Measurements from ENCODE around the gene RHOJ. TPM values are rescaled to one million over a fixed set of nuclear protein-coding genes. Genes with fewer than 3 reads are reported as not detected.

Gene RHOJ
- total and polyA plus RNA-seq, 9 of the 15 experiments (the other 6 are each of a cell fraction or from before 2014, with no cell fraction given), result not detected

DNA sequence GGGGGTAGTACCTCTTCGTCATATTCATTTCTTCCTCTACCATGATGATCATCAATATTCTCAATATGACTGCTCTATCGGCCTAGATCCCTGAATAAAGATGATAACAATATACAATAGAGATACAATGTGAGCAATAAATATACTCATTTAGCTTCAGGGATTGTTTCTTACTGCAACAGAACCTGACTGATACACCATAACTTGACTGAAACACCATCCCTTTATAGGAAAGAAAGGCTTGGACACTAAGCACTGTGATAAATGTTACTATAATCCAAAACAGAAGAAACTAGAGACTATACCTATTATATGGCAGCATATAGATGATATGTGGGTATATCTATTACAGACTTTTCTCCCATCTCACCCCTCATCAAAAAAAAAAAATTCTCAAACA is 1.2 kb upstream of the RHOJ start:
- FAIRE-seq (no peak), DNase-seq (ENCODE audit: extremely low read depth in 1 of 4, low spot score in 3 of 4) (no peak), ATAC-seq (no peak)
- H3K4me3 ChIP-seq, result no peak overlapping the region
- TF ChIP-seq ZNF212 (CRISPR knock-in tag; IDR thresholded peaks at IDR 0.05) (no peak), HDAC8 (tag; IDR thresholded peaks at IDR 0.05) (no peak), IRF2 (CRISPR knock-in tag; IDR thresholded peaks at IDR 0.05) (no peak), ZFPM2 (CRISPR knock-in tag; IDR thresholded peaks at IDR 0.05) (no peak), HDAC2 (IDR thresholded peaks at IDR 0.05) (no peak), DPF2 (IDR thresholded peaks at IDR 0.05) (no peak)
- TF ChIP-seq, protein P1, sequence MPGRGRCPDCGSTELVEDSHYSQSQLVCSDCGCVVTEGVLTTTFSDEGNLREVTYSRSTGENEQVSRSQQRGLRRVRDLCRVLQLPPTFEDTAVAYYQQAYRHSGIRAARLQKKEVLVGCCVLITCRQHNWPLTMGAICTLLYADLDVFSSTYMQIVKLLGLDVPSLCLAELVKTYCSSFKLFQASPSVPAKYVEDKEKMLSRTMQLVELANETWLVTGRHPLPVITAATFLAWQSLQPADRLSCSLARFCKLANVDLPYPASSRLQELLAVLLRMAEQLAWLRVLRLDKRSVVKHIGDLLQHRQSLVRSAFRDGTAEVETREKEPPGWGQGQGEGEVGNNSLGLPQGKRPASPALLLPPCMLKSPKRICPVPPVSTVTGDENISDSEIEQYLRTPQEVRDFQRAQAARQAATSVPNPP (IDR thresholded peaks at IDR 0.05; ENCODE audit: borderline replicate concordance, insufficient read depth, insufficient read length), result no peak
- TF ChIP-seq, protein P2, sequence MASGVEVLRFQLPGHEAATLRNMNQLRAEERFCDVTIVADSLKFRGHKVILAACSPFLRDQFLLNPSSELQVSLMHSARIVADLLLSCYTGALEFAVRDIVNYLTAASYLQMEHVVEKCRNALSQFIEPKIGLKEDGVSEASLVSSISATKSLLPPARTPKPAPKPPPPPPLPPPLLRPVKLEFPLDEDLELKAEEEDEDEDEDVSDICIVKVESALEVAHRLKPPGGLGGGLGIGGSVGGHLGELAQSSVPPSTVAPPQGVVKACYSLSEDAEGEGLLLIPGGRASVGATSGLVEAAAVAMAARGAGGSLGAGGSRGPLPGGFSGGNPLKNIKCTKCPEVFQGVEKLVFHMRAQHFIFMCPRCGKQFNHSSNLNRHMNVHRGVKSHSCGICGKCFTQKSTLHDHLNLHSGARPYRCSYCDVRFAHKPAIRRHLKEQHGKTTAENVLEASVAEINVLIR (CRISPR knock-in tag; IDR thresholded peaks at IDR 0.05), result no peak
- H4K20me1 ChIP-seq (replicated peaks; ENCODE audit: control insufficient read depth, insufficient read depth, low read length), result no peaks in the 10 kb centered on the region
- H3K27ac ChIP-seq (ENCODE audit: extremely low read depth, low read depth, low read length), result no peak overlapping the region
- in situ Hi-C loops (cut with MboI), result no loop called here
- no peaks in the 10 kb centered on the region for H3K27me3 ChIP-seq (ENCODE audit: control insufficient read depth in 2 of 2, insufficient read depth in 2 of 2, low read length in 2 of 2)
- H3K4me1 ChIP-seq (replicated peaks in 1 of 2; ENCODE audit: control insufficient read depth in 2 of 2, insufficient read depth in 2 of 2, low read length in 2 of 2), result no peaks in the 10 kb centered on the region
- intact Hi-C loops (cut with micrococcal nuclease), result no loop called here
- no peak overlapping the region for H2AFZ ChIP-seq (ENCODE audit: low read depth, low read length)
- H3K36me3 ChIP-seq (ENCODE audit: control insufficient read depth, insufficient read depth, low read length), result no peaks in the 10 kb centered on the region
- no peaks in the 10 kb centered on the region for H3K9me1 ChIP-seq (ENCODE audit: control insufficient read depth, insufficient read depth, low read length)
- no peaks in the 10 kb centered on the region for H3K9me3 ChIP-seq (replicated peaks; ENCODE audit: control insufficient read depth, insufficient read depth, low read depth, low read length)
- WGBS (ENCODE audit: insufficient coverage, low coverage, missing lambda C conversion rate), result 0% methylated on average over 2 of the region's 2 CpGs
- H3K4me2 ChIP-seq (ENCODE audit: insufficient read depth, low read length), result no peak overlapping the region
- H3K9ac ChIP-seq (ENCODE audit: insufficient read depth in 1 of 2, low read depth in 2 of 2, low read length in 2 of 2), result no peak overlapping the region
- ChIA-PET CTCF (ENCODE audit: low intra/inter-chr PET ratio) (no interaction called here), POLR2A (interaction anchor here (0.6 kb wide), 1 partner anchor 30 kb away, joined by 3 read pairs; no protein-coding TSS in a partner anchor)
- BruUV-seq (replicated peaks), result no TSS peak
- H3K79me2 ChIP-seq (ENCODE audit: control insufficient read depth, insufficient read depth, low read length), result no peaks in the 10 kb centered on the region
